ENCODE results near the gene GIPR. TPM values are rescaled to one million over a fixed set of nuclear protein-coding genes. Genes with fewer than 3 reads are reported as not detected.

Gene GIPR
- total RNA-seq, 1 experiment from 2014 or later: 0.61 TPM

- Histone ChIP-seq H3K14ac (ENCODE audit: insufficient read depth, low read length) (no peak overlapping the region), H4K20me1 (ENCODE audit: control insufficient read depth, insufficient read depth, insufficient read length) (no peaks in the 10 kb centered on the region), H2BK5ac (ENCODE audit: insufficient read length, low read length) (no peak overlapping the region), H3K27me3 (ENCODE audit: insufficient read depth, low read length) (no peaks in the 10 kb centered on the region), H4K8ac (replicated peaks; ENCODE audit: insufficient read length, low read depth, low read length) (no peak overlapping the region), H3K23ac (ENCODE audit: insufficient read length, low read depth, low read length) (no peak overlapping the region), H3K79me2 (ENCODE audit: insufficient read depth, low read length) (no peaks in the 10 kb centered on the region), H2BK15ac (ENCODE audit: low read depth, low read length) (no peak overlapping the region), H3K56ac (ENCODE audit: insufficient read length, low read depth, low read length) (no peak overlapping the region), H3K23me2 (ENCODE audit: insufficient read length, low read depth, low read length, poor library complexity, severe bottlenecking) (peaks cover 3% of the 10 kb centered on the region), H2BK20ac (ENCODE audit: low read depth, low read length, poor library complexity, severe bottlenecking) (no peak overlapping the region), H2BK12ac (ENCODE audit: insufficient read length, low read depth, low read length) (no peak overlapping the region), H3K9ac (ENCODE audit: extremely low read depth, insufficient read length, low read length) (no peak overlapping the region), H3K4me2 (ENCODE audit: insufficient read depth, insufficient read length, low read length) (no peak overlapping the region), H4K5ac (ENCODE audit: insufficient read length, low read depth, low read length) (no peak overlapping the region), H2AFZ (ENCODE audit: low read length) (no peak overlapping the region), H3K79me1 (ENCODE audit: insufficient read depth, low read depth, low read length, poor library complexity, severe bottlenecking) (no peaks in the 10 kb centered on the region), H2AK5ac (ENCODE audit: insufficient read length, low read length) (no peak overlapping the region), H3K18ac (ENCODE audit: insufficient read length, low read depth, low read length) (no peak overlapping the region), H3K27ac (ENCODE audit: insufficient read length, low read depth, low read length) (no peak overlapping the region), H3T11ph (ENCODE audit: low read length) (no peak overlapping the region), H4K91ac (ENCODE audit: insufficient read length, low read depth, low read length) (no peak overlapping the region), H3K4ac (ENCODE audit: low read depth, low read length) (no peak overlapping the region), H2BK120ac (ENCODE audit: low read depth, low read length, poor library complexity, severe bottlenecking) (no peak overlapping the region), H3K9me3 (ENCODE audit: control insufficient read depth, low read depth, low read length) (no peaks in the 10 kb centered on the region), H3K4me1 (ENCODE audit: insufficient read depth, low read length) (no peaks in the 10 kb centered on the region)
- Mint-ChIP-seq H3K27me3 (ENCODE audit: low read depth) (no peaks in the 10 kb centered on the region; the same call in 1 of the 2 replicates), H3K4me1 (peaks cover 0 to 15% of the 10 kb centered on the region in 2 experiments; a peak in 1 of 4 replicates), H3K9me3 (no peaks in the 10 kb centered on the region; a peak in 1 of 5 replicates), H3K36me3 (ENCODE audit: insufficient read depth in 1 of 3, low read depth in 3 of 3) (peaks cover 7 to 40% (median 38%) of the 10 kb centered on the region in 3 experiments; a peak in 5 of 7 replicates), H3K27ac (no peak overlapping the region), H3K4me3 (no peak overlapping the region)
- TF ChIP-seq CTCF (conservative IDR thresholded peaks at IDR 0.05): no peak
- DNase-seq: no peak
- no CpG with 5 or more reads among the region's 17 CpGs for WGBS (ENCODE audit: extremely low coverage, insufficient read length, low lambda C conversion rate)
These were observed 46.6 kb upstream of the GIPR start for GRCh38 chr19:45621389-45621788.

All from H9 (cell line).